HG03442 (cell line): ENCODE data around the gene ZNG1F.
A peak's percentile ranks its signal among the peaks of the same experiment; 100 is the strongest.
"Not testable (repeated sequence)": the region's sequence is repeated elsewhere in the genome, so short reads cannot be mapped to it uniquely, and the experiment has no call there.

ENCODE experiments used
- ATAC-seq: cut with Tn5 transposase; IDR thresholded peaks from one replicate; pipeline ENCODE4 v1.9.1; 2021; ENCODE audit warnings: mild to moderate bottlenecking, moderate library complexity; ENCODE audit not compliant: unreplicated experiment

The ZNG1F gene

DNA sequence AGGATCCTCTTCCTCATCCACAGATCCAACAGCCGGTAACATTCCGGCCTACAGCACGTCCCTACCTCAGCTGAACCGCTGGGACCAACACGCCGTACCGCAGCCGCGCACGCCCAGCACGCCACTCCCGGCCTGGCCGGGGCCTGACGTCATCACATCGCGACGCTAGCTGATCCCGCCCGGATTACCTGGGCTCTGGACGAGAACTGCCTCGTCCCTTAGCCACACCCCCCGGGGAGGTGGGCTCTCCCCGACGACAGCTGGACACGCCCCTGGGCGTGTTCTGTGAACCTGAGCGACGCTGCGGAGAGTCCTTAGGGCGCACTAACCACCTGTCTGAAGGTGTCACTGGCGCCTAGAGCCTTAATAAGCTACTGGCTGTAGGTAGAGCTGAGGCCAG lies at the start of gene ZNG1F:
Gene ZNG1F (minus strand): TSS at position 101 of the 400 bp plus-strand sequence. CDS start 59 bp downstream, at position 42.
- not testable (repeated sequence) for ATAC-seq

GRCh38 chr9:41237110-41237749 lies 48.1 kb upstream of the ZNG1F start:
- not testable (repeated sequence) for ATAC-seq

DNA sequence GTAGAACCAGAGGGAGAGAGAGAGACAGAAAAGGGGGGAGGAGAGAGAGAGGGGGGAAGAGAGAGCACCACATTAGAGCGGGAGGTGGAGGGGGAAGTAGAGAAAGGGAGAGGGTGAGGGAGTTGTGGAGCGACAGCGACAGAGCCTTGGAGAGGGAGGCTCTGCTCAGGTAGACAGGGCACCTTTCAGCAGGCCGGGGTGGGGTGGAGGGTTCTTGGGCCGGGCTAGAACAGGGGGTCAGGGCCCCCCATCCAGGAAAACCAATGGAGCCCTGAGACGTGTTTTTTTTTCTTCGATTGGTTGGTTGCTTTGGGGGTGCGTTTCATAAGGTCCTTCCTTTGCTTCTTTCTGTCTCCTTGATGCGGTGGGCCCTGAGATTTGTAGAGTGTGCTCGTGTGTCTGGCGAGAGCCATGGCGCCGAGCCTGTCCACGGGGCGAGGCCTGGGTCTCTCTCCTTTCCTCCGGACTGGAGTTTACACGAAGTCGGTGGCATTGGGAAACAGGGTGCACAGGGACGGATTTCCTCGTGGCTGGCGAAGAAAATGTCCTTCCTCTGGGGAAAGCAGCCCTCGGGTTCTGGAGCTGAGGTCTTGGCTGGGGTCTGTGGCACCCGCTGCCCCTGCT lies 47.5 kb upstream of the ZNG1F start:
- ATAC-seq = not testable (repeated sequence)

- ATAC-seq = peak; percentile 100
Observed at GRCh38 chr9:41234811-41235805, 46.0 kb upstream of the ZNG1F start.

GRCh38 chr9:41234221-41234620 lies 45.1 kb upstream of the ZNG1F start:
- not testable (repeated sequence) for ATAC-seq

- not testable (repeated sequence) for ATAC-seq
Observed at GRCh38 chr9:41232326-41232725, 43.2 kb upstream of the ZNG1F start.

- not testable (repeated sequence) for ATAC-seq
Observed at GRCh38 chr9:41230418-41230817, 41.3 kb upstream of the ZNG1F start.

- no peak for ATAC-seq
Observed at GRCh38 chr9:41229408-41230401, 40.6 kb upstream of the ZNG1F start.

GRCh38 chr9:41219831-41220230 lies 30.7 kb upstream of the ZNG1F start:
- not testable (repeated sequence) for ATAC-seq

- ATAC-seq = not testable (repeated sequence)
Observed at GRCh38 chr9:41188439-41188838, 678 bp downstream of the ZNG1F start.

DNA sequence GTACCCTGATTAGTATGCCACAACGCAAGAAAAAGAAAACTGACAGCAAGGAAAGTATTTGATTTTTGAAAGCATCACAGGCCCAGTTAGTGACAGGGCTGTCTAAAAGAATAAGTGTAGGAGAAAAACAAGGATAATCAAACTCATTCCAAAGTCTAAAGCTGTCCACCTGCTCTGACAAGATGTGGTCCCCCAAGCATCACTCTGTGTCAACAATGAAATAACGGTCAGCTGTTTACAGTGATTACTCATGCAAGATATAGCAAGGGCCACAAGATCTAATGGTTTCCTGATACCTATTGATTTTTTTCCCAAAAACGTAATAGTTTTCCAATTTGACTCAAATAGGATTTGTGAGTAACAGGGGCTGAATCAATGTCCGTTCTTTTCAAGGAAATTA lies 14.1 kb downstream of the ZNG1F start:
- not testable (repeated sequence) for ATAC-seq

GRCh38 chr9:41150116-41150515 lies 39.0 kb downstream of the ZNG1F start:
- ATAC-seq = not testable (repeated sequence)

GRCh38 chr9:41141878-41142277 lies 47.2 kb downstream of the ZNG1F start:
- ATAC-seq = not testable (repeated sequence)

- not testable (repeated sequence) for ATAC-seq
Observed at GRCh38 chr9:41128581-41128980, 60.5 kb downstream of the ZNG1F start, which contains the start of gene FOXD4L6. FOXD4L6 (minus strand) TSS chr9:41128681; CDS start chr9:41128383, 298 bp downstream.

GRCh38 chr9:41126746-41127446 lies 62.2 kb downstream of the ZNG1F start:
- ATAC-seq = not testable (repeated sequence)

- not testable (repeated sequence) for ATAC-seq
Observed at GRCh38 chr9:41125936-41126335, 63.2 kb downstream of the ZNG1F start.

DNA sequence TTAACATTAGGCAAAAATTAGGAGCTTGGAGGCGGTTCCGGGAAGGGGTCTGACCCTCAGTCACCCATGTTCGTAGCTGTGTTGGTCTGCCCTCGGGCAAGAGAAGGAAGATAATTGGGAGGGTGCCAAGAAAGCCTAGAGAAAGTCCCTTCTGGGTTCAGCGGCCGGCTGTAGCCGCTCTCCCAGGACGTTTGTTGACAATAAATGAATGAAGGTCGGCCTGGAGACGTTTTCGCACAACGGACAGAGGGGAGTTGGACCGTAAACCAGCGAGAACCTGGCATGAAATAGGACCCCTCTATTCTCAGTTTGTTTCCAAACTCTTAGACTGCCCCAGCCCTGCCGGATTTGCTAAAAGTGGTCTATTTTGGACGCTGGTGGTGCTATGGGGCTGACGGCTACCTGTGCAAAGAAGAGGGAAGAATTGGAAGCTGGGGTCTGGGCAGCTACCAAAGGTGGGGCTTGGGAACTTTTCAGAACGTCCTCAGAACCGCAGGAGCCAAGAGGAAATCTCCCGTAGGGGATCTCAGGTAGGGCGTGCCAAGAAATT lies 63.9 kb downstream of the ZNG1F start:
- ATAC-seq = not testable (repeated sequence)

DNA sequence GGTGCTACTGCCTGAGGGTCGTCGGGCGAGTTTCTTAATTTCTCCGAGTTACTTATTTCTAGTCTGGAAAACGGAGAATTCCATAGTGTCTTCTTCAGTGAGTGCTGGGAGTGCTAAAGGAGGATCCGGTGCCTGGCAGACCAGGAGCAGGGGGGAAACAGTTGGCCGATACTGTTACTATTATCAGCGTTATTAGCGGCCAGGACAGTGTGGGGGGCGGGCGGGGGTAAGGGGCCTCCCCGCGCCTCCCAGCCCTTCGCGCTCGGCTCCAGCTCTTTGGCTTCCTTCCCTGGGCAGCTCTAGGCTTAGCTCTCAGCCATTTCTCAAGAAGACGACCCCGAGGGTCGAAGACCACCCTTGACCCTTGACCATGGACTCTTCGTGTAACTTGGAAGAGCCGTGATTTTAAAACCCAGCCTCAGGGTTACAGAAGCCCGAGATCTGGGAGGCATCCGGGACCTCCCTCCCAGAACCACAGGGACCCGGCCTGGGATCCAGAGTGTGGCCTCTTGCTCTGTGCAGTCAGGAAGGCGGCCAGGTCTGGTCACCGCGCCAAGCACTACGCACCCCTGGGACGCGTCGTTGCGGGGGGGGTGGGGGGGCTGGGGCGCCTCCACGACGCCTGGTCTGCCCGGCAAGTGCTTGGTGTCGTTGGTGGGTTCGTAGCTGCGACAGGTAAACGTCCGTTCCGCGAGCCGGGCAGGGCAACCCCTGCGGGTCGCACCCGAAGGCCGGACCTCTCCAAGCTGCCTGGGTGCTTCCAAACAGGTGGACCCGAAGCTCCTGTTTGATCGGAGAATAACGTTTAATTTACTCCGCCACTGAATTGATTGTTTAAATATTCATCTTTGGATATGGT lies 64.6 kb downstream of the ZNG1F start:
- ATAC-seq = not testable (repeated sequence)
